Stimulated activated CD8-positive, alpha-beta memory T cell treated with anti-CD3 and anti-CD28 coated beads, Interleukin-15, amount 100 ng/mL, for 48 hours (primary cell): Measurements from ENCODE around the gene LGALS9C.
"Not testable (repeated sequence)": the region's sequence is repeated elsewhere in the genome, so short reads cannot be mapped to it uniquely, and the experiment has no call there.

Experiments used
- DNase-seq, 2 donors: peaks; one replicate each; pipeline ENCODE4 v3.0.0-alpha.2; 2020; ENCODE audit warnings: low read depth in 2 of 2

The LGALS9C gene

GRCh38 chr17:18478362-18478761, 1.8 kb downstream of the LGALS9C start:
- not testable (repeated sequence) for DNase-seq

GRCh38 chr17:18478977-18479595, 2.5 kb downstream of the LGALS9C start:
- not testable (repeated sequence) for DNase-seq

- DNase-seq = not testable (repeated sequence)
These were observed 5.2 kb downstream of the LGALS9C start for GRCh38 chr17:18481775-18482174.

GRCh38 chr17:18485936-18486464, 9.4 kb downstream of the LGALS9C start:
- not testable (repeated sequence) for DNase-seq

GRCh38 chr17:18487633-18488032, 11.0 kb downstream of the LGALS9C start:
- not testable (repeated sequence) for DNase-seq

- DNase-seq = not testable (repeated sequence)
These were observed 12.0 kb downstream of the LGALS9C start for GRCh38 chr17:18488622-18489021.

GRCh38 chr17:18490016-18490415, 13.4 kb downstream of the LGALS9C start:
- not testable (repeated sequence) for DNase-seq

- DNase-seq = peak; percentile 10 to 17
These were observed 16.3 kb downstream of the LGALS9C start for GRCh38 chr17:18492712-18493480.

- DNase-seq = not testable (repeated sequence)
These were observed 17.7 kb downstream of the LGALS9C start for GRCh38 chr17:18494250-18494768.

GRCh38 chr17:18497044-18497443, 20.5 kb downstream of the LGALS9C start:
- not testable (repeated sequence) for DNase-seq

- not testable (repeated sequence) for DNase-seq
These were observed 22.5 kb downstream of the LGALS9C start for GRCh38 chr17:18499100-18499499.

GRCh38 chr17:18499756-18500155, 23.2 kb downstream of the LGALS9C start:
- not testable (repeated sequence) for DNase-seq

- DNase-seq = not testable (repeated sequence)
These were observed 23.7 kb downstream of the LGALS9C start for GRCh38 chr17:18500281-18500680.

GRCh38 chr17:18500816-18501215, 24.2 kb downstream of the LGALS9C start:
- DNase-seq = not testable (repeated sequence)

- not testable (repeated sequence) for DNase-seq
These were observed 26.6 kb downstream of the LGALS9C start for GRCh38 chr17:18503221-18503620.

GRCh38 chr17:18507729-18508128, 31.1 kb downstream of the LGALS9C start:
- DNase-seq = not testable (repeated sequence)

GRCh38 chr17:18508667-18509066, 32.1 kb downstream of the LGALS9C start:
- not testable (repeated sequence) for DNase-seq

GRCh38 chr17:18521100-18521499, 44.5 kb downstream of the LGALS9C start:
- not testable (repeated sequence) for DNase-seq

- DNase-seq = not testable (repeated sequence)
These were observed 48.4 kb downstream of the LGALS9C start for GRCh38 chr17:18525015-18525414.

- DNase-seq = not testable (repeated sequence)
These were observed 49.7 kb downstream of the LGALS9C start for GRCh38 chr17:18526168-18526800.

GRCh38 chr17:18527354-18527753, 50.8 kb downstream of the LGALS9C start:
- DNase-seq = not testable (repeated sequence)

GRCh38 chr17:18528435-18528834, 51.8 kb downstream of the LGALS9C start:
- not testable (repeated sequence) for DNase-seq
